ENCODE measurements around the gene RTN4.

DNA sequence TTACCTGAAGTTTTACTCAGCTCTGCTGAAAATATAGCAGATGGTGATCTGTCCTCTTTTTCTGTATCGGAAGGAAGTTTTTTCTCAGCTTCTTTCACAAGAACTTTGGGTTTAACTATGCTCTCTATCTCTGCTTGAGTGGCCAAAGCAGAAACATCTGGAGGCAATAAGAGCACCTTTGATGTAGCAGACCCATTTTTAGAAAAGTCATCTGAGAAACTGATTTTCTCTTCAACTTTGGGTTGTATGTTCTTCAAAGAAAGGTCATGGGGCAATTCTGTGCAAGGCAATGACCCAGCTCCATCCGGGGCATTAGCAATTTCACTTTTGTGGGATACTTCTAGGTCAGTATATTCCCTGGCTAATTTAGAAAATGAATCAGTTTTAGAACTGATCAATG lies 25.2 kb downstream of the RTN4 start:
- no peak for TF ChIP-seq POLR2A (IDR thresholded peaks at IDR 0.05)
- TF ChIP-seq, protein P1, sequence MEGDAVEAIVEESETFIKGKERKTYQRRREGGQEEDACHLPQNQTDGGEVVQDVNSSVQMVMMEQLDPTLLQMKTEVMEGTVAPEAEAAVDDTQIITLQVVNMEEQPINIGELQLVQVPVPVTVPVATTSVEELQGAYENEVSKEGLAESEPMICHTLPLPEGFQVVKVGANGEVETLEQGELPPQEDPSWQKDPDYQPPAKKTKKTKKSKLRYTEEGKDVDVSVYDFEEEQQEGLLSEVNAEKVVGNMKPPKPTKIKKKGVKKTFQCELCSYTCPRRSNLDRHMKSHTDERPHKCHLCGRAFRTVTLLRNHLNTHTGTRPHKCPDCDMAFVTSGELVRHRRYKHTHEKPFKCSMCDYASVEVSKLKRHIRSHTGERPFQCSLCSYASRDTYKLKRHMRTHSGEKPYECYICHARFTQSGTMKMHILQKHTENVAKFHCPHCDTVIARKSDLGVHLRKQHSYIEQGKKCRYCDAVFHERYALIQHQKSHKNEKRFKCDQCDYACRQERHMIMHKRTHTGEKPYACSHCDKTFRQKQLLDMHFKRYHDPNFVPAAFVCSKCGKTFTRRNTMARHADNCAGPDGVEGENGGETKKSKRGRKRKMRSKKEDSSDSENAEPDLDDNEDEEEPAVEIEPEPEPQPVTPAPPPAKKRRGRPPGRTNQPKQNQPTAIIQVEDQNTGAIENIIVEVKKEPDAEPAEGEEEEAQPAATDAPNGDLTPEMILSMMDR (IDR thresholded peaks at IDR 0.05) = no peak
